ENCODE measurements around the gene ZNF595. TPM values are rescaled to one million over a fixed set of nuclear protein-coding genes. Genes with fewer than 3 reads are reported as not detected.
"Not testable (repeated sequence)": the region's sequence is repeated elsewhere in the genome, so short reads cannot be mapped to it uniquely, and the experiment has no call there.

ZNF595 gene
- total RNA-seq, 1 experiment from 2014 or later, result 12.5 TPM

DNA sequence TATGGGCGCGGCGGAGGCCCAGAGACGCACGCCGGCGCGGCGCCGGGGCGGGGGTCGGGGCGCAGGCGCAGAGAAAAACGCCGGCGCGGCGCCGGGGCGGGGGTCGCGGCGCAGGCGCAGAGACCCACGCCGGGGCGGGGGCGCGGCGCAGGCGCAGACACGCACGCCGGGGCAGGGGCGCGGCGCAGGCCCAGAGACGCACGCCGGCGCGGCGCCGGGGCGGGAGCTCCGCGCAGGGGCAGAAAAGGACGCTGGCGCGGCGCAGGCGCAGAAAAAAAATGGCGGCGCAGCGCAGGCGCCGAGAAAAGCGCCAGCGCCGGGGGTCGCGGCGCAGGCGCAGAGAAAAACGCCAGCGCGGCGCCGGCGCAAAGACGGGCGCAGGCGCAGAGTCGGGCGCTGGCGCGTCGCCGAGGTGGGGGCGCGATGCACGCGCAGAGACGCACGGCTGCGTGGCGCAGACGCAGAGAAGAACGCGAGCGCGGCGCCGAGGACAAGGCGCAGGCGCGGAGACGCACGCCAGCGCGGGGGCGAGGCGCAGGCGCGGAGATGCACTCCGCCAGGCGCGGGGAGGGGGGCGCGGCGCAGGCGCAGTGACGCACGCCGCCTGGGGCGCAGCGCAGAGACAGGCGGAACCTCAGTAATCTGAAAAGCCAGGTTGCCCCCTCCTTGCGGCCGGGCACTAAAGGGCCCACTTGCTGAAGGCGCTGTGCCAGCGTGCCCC, 41.9 kb upstream of the ZNF595 start:
- not testable (repeated sequence) for H3K27ac ChIP-seq (ENCODE audit: insufficient read length, low read depth, low read length); H4K5ac ChIP-seq (ENCODE audit: insufficient read length, low read depth, low read length); H2AK5ac ChIP-seq (ENCODE audit: insufficient read length, low read length); H3K4ac ChIP-seq (ENCODE audit: low read depth, low read length); H3K36me3 Mint-ChIP-seq (ENCODE audit: insufficient read depth in 1 of 3, low read depth in 3 of 3); H2BK5ac ChIP-seq (ENCODE audit: insufficient read length, low read length); H2BK120ac ChIP-seq (ENCODE audit: low read depth, low read length, poor library complexity, severe bottlenecking); H4K8ac ChIP-seq (replicated peaks; ENCODE audit: insufficient read length, low read depth, low read length); H2BK12ac ChIP-seq (ENCODE audit: insufficient read length, low read depth, low read length); H3K18ac ChIP-seq (ENCODE audit: insufficient read length, low read depth, low read length); H3K56ac ChIP-seq (ENCODE audit: insufficient read length, low read depth, low read length); H3K79me1 ChIP-seq (ENCODE audit: insufficient read depth, low read depth, low read length, poor library complexity, severe bottlenecking); H4K20me1 ChIP-seq (ENCODE audit: control insufficient read depth, insufficient read depth, insufficient read length); H3K9me3 ChIP-seq (ENCODE audit: control insufficient read depth, low read depth, low read length); H3K79me2 ChIP-seq (ENCODE audit: insufficient read depth, low read length); H3T11ph ChIP-seq (ENCODE audit: low read length); H3K27me3 ChIP-seq (ENCODE audit: insufficient read depth, low read length); DNase-seq; H2BK20ac ChIP-seq (ENCODE audit: low read depth, low read length, poor library complexity, severe bottlenecking); H3K23ac ChIP-seq (ENCODE audit: insufficient read length, low read depth, low read length); H3K4me3 Mint-ChIP-seq; H3K14ac ChIP-seq (ENCODE audit: insufficient read depth, low read length); H4K91ac ChIP-seq (ENCODE audit: insufficient read length, low read depth, low read length); H2AFZ ChIP-seq (ENCODE audit: low read length); H3K9ac ChIP-seq (ENCODE audit: extremely low read depth, insufficient read length, low read length); H3K27me3 Mint-ChIP-seq (ENCODE audit: low read depth); H3K4me1 ChIP-seq (ENCODE audit: insufficient read depth, low read length); H3K4me2 ChIP-seq (ENCODE audit: insufficient read depth, insufficient read length, low read length); H3K27ac Mint-ChIP-seq; H2BK15ac ChIP-seq (ENCODE audit: low read depth, low read length); H3K23me2 ChIP-seq (ENCODE audit: insufficient read length, low read depth, low read length, poor library complexity, severe bottlenecking); H3K9me3 Mint-ChIP-seq; H3K4me1 Mint-ChIP-seq
- no CpG with 5 or more reads among the region's 123 CpGs for WGBS (ENCODE audit: extremely low coverage, insufficient read length, low lambda C conversion rate)

Measured in H9 (cell line).